Muscle layer of duodenum (tissue), 2 donors: Measurements from ENCODE around the gene STARD8.

Experiments used
- H3K27ac ChIP-seq: one replicate; pipeline ENCODE4 v1.7.0; 2013; ENCODE audit warnings: mild to moderate bottlenecking, low read length
- H3K27me3 ChIP-seq: one replicate; pipeline ENCODE4 v1.7.0; 2013; ENCODE audit warnings: low read depth, mild to moderate bottlenecking, control low read depth, low read length
- H3K36me3 ChIP-seq, 2 donors: one replicate each; pipeline ENCODE4 v1.7.0; 2013; ENCODE audit warnings: low read length in 2 of 2, control low read depth in 1 of 2, mild to moderate bottlenecking in 1 of 2; ENCODE audit not compliant: insufficient read depth in 2 of 2, control insufficient read depth in 1 of 2
- H3K4me1 ChIP-seq, 2 donors: one replicate each; pipeline ENCODE4 v1.7.0; 2013; ENCODE audit warnings: low read length in 2 of 2, mild to moderate bottlenecking in 2 of 2, control low read depth in 1 of 2, moderate library complexity in 1 of 2; ENCODE audit not compliant: insufficient read depth in 2 of 2, control insufficient read depth in 1 of 2
- H3K4me3 ChIP-seq, 2 donors: one replicate each; pipeline ENCODE4 v1.7.0; 2013; ENCODE audit warnings: low read length in 2 of 2, low read depth in 1 of 2, mild to moderate bottlenecking in 1 of 2
- H3K9me3 ChIP-seq, 2 donors: one replicate each; pipeline ENCODE4 v1.7.0; 2013; ENCODE audit warnings: low read length in 2 of 2, control low read depth in 1 of 2, mild to moderate bottlenecking in 1 of 2; ENCODE audit not compliant: control insufficient read depth in 1 of 2
- donor health status: healthy.

STARD8 gene

DNA sequence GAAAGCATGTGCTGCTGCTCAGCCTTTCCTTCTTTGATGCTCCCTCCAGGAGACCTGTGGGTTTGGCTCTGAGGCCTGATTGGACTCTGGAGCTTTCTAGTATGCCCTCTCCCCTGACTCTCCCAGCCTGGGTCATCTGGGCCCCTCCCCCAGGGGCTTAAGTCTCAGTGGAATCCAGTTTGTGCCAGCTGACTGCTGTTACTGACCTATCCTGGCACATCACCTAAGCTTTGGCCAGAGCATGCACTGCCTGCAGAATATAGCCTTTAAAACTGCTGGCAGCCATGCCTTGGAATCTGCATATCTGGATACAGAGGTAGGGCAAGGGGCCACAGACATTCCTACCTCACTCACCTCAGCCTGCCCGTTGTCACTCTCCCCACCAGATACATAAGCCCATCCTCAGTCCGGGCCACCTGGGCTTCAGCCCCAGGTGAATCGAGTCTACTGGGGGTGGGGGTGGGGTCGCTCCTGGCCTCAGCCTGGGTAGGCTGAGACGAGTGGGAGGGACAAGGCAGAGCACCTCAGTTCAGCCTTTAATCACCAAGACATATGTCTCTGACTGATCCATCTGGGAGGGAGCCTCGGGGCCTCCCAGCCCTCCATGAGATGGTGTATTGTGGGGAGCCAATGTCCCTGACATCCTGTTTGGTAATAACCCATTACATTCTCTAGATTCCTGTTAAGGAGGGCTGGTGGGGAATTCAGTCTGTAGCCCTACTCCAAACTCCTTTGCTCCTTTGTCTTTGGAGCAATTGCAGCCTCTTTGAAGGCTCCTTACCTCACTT, 61.2 kb downstream of the STARD8 start:
- no peak overlapping the region for H3K4me3 ChIP-seq

DNA sequence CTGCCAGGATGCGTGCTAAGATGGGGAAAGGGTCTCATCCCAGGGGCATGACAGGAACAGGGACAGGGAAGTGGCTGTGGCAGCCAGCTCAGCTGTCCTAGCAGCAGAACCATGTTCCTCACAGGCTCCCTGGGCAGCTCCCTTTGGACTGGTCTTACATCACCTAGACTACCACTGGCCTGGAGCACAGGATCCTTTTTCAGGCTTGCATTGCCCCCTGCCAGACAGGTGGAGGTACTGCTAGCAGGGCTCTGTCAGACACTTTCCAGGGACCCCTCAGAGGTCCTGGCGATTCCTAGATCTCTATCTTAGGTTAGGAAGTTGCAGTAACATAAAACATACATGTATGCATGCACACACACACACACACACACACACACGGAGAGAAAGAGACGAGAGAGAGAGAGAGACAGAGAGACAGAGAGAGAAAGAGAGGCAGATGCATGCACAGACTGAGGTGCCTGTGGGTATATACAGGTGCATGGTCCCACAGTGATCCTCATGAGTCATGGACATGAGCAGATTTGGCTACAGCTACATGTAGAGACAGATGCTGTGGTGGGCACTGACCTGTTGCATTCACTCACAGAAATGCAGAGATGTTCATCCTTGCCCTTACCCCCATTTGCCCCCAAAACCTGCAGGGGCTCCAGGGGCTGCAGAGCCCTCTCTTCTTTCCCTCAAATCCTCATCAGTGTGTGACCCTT, 63.6 kb downstream of the STARD8 start:
- no peaks in the 10 kb centered on the region for H3K9me3 ChIP-seq
- H3K4me1 ChIP-seq, result peaks cover 0 to 4% of the 10 kb centered on the region in 2 donors
- peaks cover 0 to 4% of the 10 kb centered on the region in 2 donors for H3K36me3 ChIP-seq

More for the DNA sequence above, 61.2 kb downstream of the STARD8 start:
- no peak overlapping the region for H3K27ac ChIP-seq
- peaks cover 0 to 4% of the 10 kb centered on the region in 2 donors for H3K4me1 ChIP-seq
- no peaks in the 10 kb centered on the region for H3K9me3 ChIP-seq
- H3K36me3 ChIP-seq, result no peaks in the 10 kb centered on the region
- H3K27me3 ChIP-seq, result no peaks in the 10 kb centered on the region

DNA sequence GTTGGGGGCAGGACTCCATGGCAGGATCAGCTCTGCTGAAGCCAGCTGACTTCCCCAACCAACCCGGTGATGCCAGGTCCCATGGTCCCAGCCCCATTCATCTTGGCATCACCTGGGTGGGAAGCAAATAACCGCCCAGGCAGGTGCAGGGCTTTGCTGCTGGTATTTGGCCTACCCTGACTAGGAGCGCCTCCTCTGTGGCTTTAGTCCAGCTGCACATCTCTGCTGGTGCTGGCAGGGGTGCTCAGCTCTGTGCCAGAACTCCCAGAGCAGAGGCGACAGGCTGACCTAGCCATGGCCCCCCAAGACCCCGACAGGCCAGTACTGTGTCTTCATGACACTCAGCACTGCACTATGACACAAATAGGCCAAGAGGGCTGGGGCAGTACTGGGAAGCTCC, 64.4 kb downstream of the STARD8 start:
- H3K4me3 ChIP-seq, result no peak overlapping the region
- H3K27ac ChIP-seq, result no peak overlapping the region
- peaks cover 0 to 4% of the 10 kb centered on the region in 2 donors for H3K36me3 ChIP-seq
- peaks cover 0 to 4% of the 10 kb centered on the region in 2 donors for H3K4me1 ChIP-seq
- no peaks in the 10 kb centered on the region for H3K27me3 ChIP-seq
- H3K9me3 ChIP-seq, result no peaks in the 10 kb centered on the region

More for the DNA sequence above, 63.6 kb downstream of the STARD8 start:
- H3K27ac ChIP-seq, result no peak overlapping the region
- no peak overlapping the region for H3K4me3 ChIP-seq
- H3K27me3 ChIP-seq, result no peaks in the 10 kb centered on the region

DNA sequence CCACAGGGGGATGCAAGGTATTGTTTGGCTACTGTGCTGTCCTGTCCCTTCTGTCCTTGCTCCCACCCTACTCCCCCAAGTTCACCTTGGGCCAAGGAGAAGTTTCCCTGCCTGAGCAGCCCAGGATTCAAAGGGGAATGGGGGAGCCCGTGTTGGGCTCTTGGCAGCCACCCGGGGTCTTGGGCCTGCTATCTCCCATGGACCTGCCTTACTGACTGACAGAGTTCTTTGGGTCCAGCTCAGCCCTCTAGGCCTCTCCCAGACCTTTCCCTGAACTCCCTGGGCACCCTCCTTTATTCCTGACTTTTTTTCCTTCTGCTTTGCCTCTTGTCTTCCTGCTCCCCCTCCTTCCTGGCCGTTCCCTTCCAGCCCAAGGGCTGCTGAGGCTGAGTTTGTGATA, 67.4 kb downstream of the STARD8 start:
- no peak overlapping the region for H3K4me3 ChIP-seq
- peaks cover 0 to 4% of the 10 kb centered on the region in 2 donors for H3K4me1 ChIP-seq
- peaks cover 0 to 4% of the 10 kb centered on the region in 2 donors for H3K36me3 ChIP-seq
- no peaks in the 10 kb centered on the region for H3K9me3 ChIP-seq
- no peaks in the 10 kb centered on the region for H3K27me3 ChIP-seq
- H3K27ac ChIP-seq, result no peak overlapping the region

DNA sequence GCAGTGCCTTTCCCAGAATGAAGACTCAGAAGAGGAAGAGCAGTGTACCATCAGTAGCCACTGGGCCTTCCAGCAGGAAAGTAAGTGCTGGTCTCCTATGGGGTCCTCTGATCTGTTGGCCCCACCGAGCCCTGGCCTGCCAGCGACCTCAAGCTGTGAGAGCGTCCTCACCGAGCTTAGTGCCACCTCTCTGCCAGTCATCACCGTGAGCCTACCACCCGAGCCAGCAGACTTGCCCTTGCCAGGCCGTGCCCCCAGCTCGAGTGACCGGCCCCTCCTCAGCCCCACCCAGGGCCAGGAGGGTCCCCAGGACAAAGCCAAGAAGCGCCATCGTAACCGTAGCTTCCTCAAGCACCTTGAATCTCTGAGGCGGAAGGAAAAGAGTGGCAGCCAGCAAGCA, 69.7 kb downstream of the STARD8 start:
- Histone ChIP-seq H3K27me3 (no peaks in the 10 kb centered on the region), H3K4me3 (no peak overlapping the region), H3K9me3 (no peaks in the 10 kb centered on the region), H3K4me1 (no peaks in the 10 kb centered on the region), H3K36me3 (peaks cover 4 to 16% of the 10 kb centered on the region in 2 donors), H3K27ac (no peak overlapping the region)

DNA sequence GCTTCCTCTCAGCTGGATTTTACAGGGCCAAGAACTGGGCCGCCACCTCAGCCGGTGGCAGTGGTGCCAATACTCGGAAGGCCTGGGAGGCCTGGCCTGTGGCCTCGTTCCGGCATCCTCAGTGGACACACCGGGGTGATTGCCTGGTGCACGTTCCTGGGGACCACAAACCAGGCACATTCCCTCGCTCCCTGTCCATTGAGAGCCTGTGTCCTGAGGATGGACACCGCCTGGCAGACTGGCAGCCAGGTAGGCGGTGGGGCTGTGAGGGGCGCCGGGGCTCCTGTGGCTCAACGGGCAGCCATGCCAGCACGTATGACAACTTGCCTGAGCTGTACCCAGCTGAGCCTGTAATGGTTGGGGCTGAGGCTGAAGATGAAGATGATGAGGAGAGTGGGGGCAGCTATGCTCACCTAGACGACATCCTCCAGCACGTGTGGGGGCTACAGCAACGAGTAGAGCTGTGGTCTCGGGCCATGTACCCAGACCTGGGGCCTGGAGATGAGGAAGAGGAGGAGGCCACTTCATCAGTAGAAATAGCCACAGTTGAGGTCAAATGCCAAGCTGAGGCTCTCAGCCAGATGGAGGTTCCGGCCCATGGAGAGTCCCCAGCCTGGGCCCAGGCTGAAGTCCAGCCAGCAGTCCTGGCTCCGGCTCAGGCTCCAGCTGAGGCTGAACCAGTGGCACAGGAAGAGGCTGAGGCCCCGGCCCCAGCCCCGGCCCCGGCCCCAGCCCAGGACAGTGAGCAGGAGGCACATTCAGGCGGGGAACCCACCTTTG, 70.4 kb downstream of the STARD8 start:
- H3K27ac ChIP-seq, result no peak overlapping the region
- H3K4me3 ChIP-seq, result no peak overlapping the region
- H3K36me3 ChIP-seq, result peaks cover 6 to 16% of the 10 kb centered on the region in 2 donors
- H3K4me1 ChIP-seq, result no peaks in the 10 kb centered on the region
- no peaks in the 10 kb centered on the region for H3K9me3 ChIP-seq
- H3K27me3 ChIP-seq, result no peaks in the 10 kb centered on the region

DNA sequence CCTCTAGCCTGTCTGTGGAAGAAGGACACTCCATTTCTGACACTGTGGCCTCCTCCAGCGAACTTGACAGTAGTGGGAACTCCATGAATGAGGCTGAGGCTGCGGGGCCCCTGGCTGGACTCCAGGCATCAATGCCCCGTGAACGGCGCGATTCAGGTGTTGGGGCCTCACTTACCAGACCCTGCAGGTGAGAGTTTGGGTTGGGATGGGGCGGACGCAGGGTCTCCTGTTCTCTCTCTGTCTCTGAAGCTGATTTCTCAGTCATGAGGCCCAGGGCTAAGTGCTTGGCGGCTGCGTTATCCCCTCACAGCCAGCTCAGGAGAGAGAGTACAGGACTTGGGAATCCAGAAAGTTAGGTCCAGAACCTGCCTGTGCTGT, 71.0 kb downstream of the STARD8 start:
- Histone ChIP-seq H3K27ac (no peak overlapping the region), H3K36me3 (peaks cover 8 to 16% of the 10 kb centered on the region in 2 donors), H3K4me3 (no peak overlapping the region), H3K4me1 (no peaks in the 10 kb centered on the region), H3K9me3 (no peaks in the 10 kb centered on the region), H3K27me3 (no peaks in the 10 kb centered on the region)

DNA sequence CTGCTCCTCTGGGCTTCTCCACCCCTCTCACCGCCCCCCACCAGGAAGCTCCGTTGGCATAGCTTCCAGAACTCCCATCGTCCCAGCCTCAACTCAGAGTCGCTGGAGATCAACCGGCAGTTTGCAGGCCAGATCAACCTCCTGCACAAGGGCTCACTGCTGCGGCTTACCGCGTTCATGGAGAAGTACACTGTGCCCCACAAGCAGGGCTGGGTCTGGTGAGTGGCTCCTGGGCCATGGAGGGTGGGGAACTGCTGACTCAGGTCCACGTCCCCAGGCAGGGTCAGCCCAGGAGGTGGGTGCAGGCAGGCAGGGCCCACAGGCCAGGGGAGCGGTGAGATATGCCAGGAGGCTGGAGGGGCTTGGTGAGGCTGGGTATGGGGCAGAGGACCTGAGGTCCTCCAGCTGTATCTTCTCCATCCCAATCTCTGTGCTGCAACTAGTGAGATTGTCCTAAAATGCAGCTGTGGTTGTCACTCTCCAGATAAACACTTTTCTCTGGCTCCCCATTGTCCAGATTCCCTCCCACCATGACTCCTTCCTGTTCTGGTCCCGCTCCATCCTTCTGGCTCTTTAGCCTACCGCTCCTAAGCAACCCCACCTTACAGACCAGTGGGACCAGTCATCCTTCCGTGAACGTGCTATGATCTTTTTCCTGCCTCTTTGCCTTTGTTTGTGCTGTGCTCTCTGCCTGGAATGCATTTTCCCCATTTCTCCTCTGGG, 71.9 kb downstream of the STARD8 start:
- Histone ChIP-seq H3K27ac (no peak overlapping the region), H3K27me3 (no peaks in the 10 kb centered on the region), H3K4me3 (no peak overlapping the region), H3K36me3 (peaks cover 4 to 16% of the 10 kb centered on the region in 2 donors), H3K4me1 (no peaks in the 10 kb centered on the region), H3K9me3 (no peaks in the 10 kb centered on the region)

DNA sequence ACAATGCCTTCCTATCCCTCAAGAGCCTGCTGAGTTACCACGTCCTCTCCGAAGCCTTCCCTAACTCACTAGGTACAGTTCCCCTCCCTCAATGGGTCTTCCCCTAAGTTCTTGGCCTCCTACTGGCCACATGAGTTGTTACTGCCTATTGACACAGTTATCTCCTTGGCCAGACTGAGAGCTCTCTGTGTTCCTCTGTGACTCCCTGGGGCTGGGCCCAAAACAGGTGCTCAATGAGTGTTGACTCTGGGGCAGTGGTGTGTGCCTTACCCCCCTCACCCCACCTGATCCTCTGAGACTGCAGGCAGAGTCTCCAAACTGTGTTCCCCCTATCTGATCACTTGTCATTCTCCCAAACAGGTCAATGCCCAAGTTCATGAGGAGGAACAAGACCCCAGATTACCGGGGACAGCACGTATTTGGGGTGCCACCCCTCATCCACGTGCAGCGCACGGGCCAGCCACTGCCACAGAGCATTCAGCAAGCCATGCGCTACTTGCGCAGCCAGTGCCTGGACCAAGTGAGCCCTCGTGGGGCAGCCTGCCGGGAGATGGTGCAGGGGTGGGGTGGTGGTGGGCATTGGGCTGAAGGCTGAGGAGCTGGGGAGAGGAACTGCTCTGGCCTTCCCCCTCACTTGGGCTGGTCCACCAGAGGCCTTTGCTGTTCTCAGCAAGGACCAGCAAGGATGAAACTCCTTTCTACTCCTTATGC, 72.6 kb downstream of the STARD8 start:
- no peaks in the 10 kb centered on the region for H3K27me3 ChIP-seq
- H3K4me1 ChIP-seq, result no peaks in the 10 kb centered on the region
- no peak overlapping the region for H3K27ac ChIP-seq
- H3K9me3 ChIP-seq, result no peaks in the 10 kb centered on the region
- no peak overlapping the region for H3K4me3 ChIP-seq
- H3K36me3 ChIP-seq, result peaks cover 4 to 16% of the 10 kb centered on the region in 2 donors

DNA sequence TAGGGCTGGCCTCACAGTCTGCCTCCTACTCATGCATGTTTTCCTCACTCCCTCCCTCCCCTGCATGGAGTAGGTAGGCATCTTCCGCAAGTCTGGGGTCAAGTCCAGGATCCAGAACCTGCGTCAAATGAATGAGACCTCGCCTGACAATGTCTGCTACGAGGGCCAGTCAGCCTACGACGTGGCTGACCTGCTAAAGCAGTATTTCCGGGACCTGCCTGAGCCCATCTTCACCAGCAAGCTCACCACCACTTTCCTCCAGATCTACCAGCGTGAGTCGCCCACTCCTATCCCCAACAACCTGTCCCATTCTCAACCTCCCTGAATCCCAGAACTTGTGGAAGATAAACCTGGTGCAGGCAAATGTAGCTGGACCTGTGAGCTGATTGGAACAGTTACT, 73.4 kb downstream of the STARD8 start:
- H3K4me3 ChIP-seq, result no peak overlapping the region
- H3K9me3 ChIP-seq, result no peaks in the 10 kb centered on the region
- H3K36me3 ChIP-seq, result peaks cover 4 to 16% of the 10 kb centered on the region in 2 donors
- H3K4me1 ChIP-seq, result no peaks in the 10 kb centered on the region
- no peak overlapping the region for H3K27ac ChIP-seq
- no peaks in the 10 kb centered on the region for H3K27me3 ChIP-seq
